ENCODE results near the gene SLC22A8. TPM values are rescaled to one million over a fixed set of nuclear protein-coding genes. Genes with fewer than 3 reads are reported as not detected.

SLC22A8 gene
- total RNA-seq, 1 donor from 2014 or later: not detected

DNA sequence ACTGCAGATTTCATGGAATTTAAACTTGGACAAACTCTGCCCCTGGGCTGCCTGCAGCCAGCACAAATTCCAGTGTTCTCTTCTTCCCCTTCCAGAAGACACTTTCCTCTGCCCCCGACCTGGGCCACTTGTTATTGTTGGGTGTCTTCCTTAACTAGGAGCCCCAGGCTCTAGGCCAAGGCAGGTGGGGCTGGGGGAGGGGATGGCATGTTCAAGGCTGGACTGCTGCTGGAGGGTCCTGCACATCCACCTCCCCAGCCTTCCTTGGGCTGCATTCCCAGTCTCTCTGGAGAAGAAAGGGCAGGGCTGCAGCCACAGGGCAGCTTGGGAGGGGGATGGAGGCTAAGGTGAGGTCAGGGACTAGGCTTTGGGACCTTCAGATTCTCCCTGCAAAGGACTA lies 19.4 kb downstream of the SLC22A8 start:
- no peak for ATAC-seq
- intact Hi-C loops (cut with DNase I): no loop called here

DNA sequence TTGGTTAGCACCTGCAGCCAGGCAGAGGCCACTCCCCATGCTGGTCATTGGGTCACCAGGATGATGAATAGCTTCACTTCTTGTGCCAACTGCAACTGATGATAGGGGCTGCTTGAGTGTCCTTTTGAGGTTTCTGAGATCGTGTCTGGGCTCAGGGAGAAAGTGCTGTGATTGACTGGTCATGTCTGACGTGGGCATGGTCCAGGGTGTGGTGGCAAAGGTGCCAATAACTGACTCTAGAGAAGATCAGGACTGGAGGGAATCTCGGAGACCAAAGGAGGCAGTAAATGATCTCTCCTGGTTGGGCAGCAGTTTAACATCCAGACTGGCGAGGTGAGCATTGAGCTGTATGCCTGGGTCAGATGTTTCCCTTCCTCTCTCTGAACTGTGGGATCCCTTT lies 20.9 kb downstream of the SLC22A8 start:
- no peak for DNase-seq (ENCODE audit: low spot score)
- intact Hi-C loops (cut with DNase I): no loop called here
- ATAC-seq: no peak

More for the DNA sequence above, 19.4 kb downstream of the SLC22A8 start:
- no peak for DNase-seq (ENCODE audit: low spot score)

DNA sequence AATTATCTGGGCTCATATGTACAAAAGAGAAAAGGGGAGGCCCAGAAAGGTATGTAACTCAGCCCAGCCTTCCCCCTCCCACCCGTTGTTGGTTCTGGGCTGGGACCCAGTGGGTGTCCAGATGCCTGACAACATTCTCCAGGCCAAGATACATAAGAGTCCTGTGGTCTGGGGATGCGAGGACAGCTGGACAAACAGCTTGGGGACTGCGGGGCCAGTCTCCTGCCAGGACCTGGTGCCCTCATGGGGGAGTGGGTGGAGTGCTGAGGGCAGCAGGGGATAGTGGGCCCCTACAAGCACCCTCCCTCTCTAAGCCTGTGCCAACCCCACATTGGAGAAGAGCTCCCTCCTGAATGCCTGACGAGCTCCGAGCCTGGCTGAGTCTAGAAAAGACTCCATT lies 27.4 kb downstream of the SLC22A8 start:
- intact Hi-C loops (cut with DNase I): no loop called here
- no peak for DNase-seq (ENCODE audit: low spot score)
- no peak for ATAC-seq

DNA sequence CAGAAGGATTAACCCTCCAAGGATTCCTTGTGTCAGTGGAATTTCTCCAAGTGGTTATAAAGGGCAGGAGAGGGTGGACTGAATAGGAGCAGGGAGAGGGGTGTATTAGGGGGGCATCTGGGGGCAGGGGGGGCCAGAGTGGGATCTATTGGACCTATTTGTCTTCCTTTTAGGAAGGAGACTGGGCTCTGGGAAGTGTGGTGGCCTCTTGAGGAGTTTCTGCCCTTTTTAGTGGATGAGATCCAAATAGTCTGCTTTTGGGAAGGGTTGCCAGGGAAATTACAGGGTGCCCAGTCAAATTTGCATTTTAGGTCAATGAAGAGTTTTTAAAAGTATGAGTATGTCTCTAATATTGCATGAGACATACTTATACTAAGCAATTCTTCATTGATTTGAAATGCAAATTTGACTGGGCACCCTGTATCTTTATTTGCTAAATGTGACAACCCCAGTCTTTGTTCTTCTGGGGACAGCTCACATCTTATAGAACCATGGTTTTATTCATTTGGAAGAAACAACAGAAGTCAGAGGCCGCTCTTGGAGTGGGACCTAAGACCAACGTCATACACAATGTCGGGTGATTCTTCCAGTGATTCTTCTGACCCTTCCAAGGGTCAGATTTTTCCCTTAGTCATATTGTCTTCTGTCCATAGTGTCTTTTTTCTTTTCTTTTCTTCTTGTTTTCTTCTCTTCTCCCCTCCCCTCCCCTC lies 30.4 kb downstream of the SLC22A8 start:
- no peak for ATAC-seq
- intact Hi-C loops (cut with DNase I): no loop called here
- DNase-seq (ENCODE audit: low spot score): no peak

DNA sequence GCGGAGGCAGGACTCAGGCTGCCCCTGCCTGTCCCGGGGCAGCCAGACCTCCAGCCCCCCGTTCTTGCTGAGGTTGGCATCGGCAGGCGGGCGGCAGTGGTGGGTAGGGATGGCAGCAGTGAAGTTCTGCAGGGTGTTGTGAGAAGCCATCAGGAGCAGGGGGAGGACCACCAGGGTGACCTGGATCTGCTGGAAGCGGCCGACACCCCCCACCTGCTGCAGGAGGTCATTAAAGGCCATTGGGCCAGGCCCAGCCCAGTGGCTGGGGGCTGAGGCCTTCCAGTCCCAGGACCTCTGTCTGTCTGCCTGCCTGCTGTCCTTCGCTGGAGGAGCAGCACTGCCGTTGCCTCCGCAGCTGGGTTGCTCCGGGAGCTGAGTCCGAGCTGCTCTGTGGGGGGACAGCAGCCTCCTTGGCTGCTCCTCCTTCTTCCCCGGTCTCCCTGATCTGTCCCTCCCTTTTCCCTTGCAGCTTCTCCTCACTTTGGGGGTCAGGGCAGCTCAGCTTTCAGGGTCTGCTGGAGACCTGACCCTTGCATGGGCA lies 31.1 kb downstream of the SLC22A8 start, which contains the start of gene SLC22A6:
Gene SLC22A6, minus strand, starts transcription at position 517 of the 541 bp plus-strand sequence. Its CDS starts 277 bp downstream, at position 240.
- DNase-seq (ENCODE audit: low spot score) (no peak), ATAC-seq (no peak)
- intact Hi-C loops (cut with DNase I): no loop called here

DNA sequence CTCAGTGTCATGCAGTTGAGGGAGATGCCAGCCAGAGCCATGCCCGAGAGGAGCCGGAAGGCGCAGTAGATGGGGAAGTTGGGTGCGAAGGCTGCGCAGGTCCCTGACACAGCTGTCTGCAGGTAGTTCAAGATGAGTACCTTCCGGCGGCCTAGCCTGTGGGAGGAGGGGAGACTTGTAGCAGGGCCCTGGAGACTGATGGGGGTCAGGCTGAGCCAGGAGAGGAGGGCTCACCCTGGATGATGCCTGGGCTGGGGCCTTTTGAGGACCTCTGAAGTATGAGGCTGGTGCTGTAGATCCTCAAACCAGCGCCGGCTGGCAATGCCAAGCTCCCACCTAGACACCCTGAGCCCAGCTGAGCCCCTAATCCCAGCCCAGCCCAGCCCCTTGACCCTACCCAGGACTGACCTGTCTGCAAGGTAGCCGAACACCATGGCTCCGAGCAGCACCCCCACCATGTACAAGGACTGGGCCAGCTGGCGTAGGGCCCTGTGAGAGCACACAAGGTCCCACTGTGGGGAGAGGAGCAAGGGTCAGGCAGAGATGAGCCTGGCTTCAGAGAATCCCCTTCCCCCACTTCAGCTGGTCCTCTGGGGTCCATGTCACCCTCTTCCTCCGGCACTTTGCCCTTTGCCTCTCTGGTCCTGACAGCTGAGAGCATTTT lies 32.0 kb downstream of the SLC22A8 start:
- ATAC-seq (no peak), DNase-seq (ENCODE audit: low spot score) (no peak)
- intact Hi-C loops (cut with DNase I): no loop called here

DNA sequence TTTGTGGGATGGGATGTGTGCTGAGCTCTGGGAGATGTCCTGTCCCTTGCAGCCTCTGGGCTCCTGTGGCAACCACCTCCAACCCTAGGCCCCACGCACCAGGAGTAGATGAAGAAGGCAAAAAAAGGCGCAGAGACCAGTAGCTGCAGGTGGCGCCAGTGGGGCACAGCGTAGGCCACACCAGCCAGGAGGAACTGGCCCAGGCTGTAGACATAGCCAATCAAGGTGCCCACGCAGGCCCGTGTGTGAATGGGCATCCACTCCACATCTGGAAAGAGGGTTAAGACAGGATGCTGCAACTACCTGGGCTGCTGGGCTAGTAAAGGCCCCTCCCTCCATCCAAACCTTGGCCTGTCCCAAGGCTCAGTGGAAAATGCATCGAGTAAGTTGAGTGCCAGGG lies 33.9 kb downstream of the SLC22A8 start:
- intact Hi-C loops (cut with DNase I): no loop called here
- ATAC-seq (no peak), DNase-seq (ENCODE audit: low spot score) (no peak)

DNA sequence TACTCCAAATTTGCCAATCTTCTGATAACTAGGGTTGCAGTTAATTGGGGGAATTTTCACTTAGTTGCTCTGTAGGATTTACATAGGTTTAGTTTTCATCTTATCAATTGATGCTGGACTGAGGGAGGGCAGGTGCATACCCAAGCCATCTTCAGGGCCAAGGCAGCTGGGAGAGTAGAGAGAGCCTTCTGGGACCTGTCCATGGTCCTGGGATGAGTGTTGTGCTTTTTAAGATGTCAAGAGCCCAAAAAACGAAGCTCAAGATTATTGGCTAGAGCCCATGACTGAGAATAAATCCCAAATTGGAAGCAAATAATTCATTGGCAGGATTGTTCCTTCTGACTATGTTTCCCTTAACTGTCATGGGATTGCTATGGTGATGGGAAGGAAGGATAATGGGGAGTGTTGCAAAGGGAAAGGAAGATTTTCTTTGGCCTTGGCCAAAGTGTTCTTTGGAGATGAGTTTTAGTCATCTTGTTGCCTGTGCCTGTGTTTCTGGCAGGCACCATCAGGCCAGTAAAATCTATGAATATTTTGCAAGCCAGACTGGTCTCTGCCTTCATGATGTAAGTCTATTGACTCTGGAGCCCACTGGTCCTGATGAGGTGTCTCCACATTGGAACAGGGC lies 35.4 kb downstream of the SLC22A8 start:
- intact Hi-C loops (cut with DNase I): no loop called here
- ATAC-seq (no peak), DNase-seq (ENCODE audit: low spot score) (no peak)

DNA sequence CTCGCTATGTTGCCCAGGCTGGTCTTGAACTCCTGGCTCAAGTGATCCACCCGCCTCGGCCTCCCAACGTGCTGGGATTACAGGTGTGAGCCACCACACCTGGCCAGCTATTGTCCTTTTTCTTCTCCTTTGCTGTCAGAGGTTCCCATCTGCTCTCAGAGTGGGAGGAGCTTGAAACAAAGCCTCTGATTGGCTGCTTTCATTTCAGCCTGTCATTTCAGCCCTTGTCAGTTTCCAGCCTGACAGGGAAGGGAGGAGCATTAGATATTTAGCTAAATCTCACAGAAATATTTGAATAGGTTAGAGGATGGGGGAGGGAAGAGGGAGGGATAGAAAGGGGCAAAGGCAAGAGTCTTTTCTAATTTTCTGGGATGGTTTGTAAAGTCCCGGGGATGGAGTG lies 39.5 kb downstream of the SLC22A8 start:
- intact Hi-C loops (cut with DNase I): no loop called here
- ATAC-seq (no peak), DNase-seq (ENCODE audit: low spot score) (no peak)

DNA sequence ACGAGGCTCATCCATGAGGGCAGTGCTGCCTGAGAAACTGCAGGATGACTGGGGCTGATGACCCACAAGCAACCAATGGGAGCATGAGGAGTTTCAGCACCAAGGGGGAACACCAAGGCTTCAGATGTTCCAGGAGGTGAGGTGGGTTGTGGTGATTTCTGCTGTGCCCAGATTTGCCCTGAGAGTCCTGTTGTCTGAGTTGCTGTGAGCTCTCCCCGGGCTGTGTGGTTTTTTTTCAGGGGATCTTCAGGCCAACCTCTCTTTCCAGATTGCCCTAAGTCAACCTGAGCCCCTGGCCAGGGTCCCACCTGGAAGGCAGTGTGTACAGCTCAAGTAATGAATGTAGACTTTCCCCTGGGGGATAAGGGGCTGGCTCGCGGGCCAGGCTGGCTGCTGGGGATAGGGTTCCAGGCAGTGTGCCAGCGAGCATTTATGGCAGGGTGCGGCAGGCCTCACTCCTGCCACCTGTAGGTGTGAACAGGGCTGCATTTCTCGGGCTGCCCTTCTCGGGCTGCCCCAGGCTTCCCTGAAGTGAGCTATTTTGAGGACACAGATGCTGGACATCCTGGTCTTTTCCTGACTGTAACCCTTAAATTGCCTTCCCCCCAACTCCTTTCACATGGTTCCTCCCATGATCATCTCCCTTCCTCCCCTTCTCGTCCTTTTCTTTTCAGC lies 40.7 kb downstream of the SLC22A8 start:
- DNase-seq (ENCODE audit: low spot score) (peak; percentile 59), ATAC-seq (peak; percentile 45)
- intact Hi-C loops (cut with DNase I): no loop called here

DNA sequence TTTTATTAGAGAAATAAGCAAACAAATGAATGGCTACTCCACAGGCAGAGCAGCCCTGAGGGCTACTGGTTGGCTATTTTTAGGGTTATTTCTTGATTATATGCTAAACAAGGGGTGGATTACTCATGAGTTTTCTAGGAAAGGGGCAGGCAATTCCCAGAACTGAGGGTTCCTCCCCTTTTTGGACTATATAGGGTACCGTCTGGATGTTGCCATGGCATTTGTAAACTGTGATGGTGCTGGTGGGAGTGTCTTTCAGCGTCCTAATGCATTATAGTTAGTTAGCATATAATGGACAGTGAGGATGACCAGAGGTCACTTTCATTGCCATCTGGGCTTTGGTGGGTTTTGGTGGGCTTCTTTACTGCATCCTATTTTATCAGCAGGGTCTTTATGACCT lies 50.1 kb downstream of the SLC22A8 start:
- DNase-seq (ENCODE audit: low spot score): no peak
- no peak for ATAC-seq
- intact Hi-C loops (cut with DNase I): loop anchor here (1.0 kb wide), 1 partner anchor 24 kb away; no protein-coding TSS in a partner anchor

DNA sequence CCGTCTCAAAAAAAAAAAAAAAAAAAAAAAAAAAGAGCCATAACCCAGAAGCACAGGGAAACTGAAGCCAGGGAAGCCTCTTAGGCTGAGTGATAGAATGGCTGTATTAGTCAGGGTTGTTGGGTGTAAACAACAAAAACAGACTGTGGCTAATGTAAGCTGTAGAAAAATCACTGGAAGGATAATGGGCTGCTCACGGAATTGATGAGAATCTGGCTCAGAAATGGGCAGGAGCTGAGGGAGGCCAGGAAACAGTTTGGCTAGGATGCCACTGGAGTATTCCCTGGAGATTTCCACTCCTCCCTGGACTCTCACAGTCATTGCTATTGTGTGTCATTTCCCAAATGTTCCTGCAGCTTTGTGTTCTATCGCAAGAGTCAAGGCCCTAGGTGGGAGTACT lies 53.2 kb downstream of the SLC22A8 start:
- intact Hi-C loops (cut with DNase I): no loop called here
- DNase-seq (ENCODE audit: low spot score) (no peak), ATAC-seq (no peak)

DNA sequence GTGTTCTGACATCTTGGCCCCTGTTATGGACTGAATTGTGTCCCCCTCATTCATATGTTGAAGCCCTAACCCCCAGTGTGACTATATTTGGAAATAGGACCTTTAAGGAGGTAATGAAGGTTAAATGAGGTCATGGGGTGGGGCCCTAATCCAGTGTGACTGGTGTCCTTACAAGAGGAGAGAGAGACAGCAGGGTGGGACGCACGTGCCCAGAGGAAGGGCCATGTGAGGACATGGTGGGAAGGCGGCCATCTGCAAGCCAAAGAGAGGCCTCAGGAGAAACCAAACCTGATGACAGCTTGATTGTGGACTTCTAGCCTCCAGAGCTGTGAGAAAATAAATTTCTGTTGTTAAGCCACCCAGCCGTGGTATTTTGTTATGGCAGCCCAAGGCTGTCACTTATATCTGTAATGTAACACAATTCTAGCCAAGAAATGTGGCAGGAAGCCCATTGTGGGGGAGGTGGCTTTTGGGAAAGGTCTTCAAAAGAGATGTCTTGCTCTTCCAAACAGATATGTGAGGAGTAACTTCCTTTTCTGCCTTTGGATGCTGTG lies 54.5 kb downstream of the SLC22A8 start:
- peak; percentile 25 for DNase-seq (ENCODE audit: low spot score)
- no peak for ATAC-seq
- intact Hi-C loops (cut with DNase I): no loop called here

DNA sequence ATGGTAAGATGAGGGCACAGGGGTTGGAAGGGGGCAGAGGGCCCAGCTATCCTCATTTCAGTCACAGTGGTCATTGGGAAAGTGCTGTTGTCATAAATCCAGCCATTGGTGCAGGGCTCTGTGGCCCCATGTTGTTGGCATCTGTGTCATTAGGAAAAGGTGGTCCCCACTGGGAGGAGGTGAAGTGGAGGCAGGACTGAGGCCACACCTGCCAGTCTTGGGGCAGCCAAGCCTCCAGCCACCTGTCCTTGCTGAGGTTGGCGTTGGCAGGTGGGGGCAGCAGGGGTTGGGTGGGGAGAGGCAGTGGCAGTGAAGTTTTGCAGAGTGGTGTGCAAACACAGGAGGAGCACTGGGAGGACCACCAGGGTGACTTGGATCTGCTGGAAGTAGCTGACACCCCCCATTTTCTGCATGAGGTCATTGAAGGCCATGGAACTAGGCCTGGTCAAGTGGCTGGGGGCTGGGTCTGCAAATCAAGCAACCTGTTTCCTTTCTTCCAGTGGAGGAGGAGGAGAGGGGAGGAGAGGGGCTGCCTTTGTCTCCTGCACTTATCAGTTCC lies 56.1 kb downstream of the SLC22A8 start:
- intact Hi-C loops (cut with DNase I): no loop called here

DNA sequence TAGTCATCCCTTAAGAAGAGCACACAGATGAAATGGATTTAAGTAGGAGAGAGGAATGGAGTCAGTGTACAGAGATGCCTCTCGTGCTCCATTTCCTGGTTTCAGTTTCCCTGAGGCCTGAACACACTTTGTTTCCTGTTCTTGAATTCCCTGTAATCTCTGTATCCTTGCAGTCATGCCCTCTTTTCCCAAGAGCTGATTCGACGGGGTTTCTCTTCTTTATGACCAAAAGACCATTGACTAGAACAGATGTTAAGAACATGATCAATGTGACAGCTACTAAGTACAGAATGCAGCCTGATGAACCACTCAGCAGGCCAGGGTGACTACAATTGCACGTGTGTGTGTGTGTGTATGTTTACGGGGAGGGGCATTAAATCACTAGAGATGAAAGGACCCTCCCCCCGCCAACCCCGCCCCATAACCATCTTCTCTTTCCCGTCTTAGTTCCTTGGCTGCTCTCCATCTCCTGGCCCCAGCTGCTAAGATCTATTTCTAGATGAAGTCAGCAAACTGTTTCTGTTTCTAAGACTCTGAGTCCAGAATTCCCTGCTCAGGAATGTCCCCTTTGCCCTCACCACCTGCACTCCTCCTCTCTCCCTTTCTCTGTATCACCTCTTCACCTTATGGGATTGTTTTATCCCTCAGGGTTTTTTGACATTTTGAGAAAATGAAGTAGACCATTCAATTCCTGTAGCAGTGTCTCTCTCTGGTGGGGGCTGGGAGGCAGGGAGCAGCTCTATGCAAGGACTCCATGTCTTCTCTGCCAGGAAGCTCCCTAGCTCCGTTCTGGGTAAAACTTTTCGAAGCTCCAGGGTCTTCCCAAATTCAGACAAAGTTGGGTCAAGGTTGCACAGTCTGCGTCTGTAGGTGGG lies 56.9 kb downstream of the SLC22A8 start:
- intact Hi-C loops (cut with DNase I): no loop called here
- ATAC-seq (peak; percentile 83), DNase-seq (ENCODE audit: low spot score) (peak; percentile 59)

More for the DNA sequence above, 56.1 kb downstream of the SLC22A8 start:
- no peak for ATAC-seq
- DNase-seq (ENCODE audit: low spot score): no peak

DNA sequence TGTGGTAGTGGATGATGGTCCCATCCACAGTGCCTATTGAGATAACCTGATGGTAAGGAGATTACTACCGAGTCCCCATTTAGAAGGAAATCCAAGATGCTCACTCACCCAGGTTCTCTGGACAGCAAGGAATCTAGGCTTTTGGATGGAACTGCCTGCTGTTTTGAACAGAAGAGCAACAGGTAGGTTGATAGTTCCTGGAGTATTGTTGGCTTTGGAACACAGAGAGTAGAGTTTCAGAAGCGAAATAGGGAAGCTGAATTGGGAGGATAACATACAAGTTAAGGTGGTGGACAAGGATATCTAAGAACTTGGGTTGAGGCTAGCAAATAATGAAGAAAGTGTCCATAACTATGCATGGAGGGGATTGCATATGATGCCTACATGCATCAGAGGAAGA lies 58.5 kb downstream of the SLC22A8 start:
- DNase-seq (ENCODE audit: low spot score): no peak
- ATAC-seq: no peak
- intact Hi-C loops (cut with DNase I): no loop called here

DNA sequence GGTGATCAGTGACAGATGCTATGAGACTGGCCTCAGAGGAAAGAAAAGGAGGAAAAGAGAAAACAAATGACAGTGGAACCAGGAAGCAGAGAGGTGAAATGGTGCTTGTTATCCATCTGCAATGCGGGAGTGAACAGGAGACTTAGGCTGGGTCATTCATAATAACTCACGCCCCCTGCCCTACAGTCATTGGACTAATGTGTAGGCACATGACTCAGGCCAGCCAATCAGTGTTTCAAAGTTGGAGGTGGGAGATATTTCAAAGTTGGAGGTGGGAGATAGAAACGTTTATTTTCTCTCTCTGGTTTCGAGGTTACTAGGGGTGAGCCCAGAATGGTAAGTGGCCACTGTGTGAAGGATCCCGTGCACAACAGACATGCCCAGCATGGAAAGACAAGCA lies 61.2 kb downstream of the SLC22A8 start:
- no peak for ATAC-seq
- no peak for DNase-seq (ENCODE audit: low spot score)

DNA sequence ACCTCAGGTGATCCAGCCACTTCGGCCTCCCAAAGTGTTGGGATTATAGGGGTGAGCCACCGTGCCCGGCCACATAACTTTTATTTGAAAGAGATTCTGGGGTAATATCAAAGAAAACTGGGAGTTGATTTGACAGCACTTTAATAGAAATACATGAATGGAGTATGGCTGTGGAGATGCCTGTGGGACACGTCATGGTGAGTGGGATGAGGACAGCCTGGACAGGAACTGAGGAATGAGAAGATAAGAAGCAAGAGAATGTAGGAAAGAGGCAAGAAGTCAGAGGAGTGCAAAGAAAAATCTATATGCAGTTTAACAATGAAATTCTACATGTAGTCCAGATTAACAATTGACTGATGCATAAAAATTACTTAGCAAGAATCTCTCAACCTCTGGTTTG lies 61.8 kb downstream of the SLC22A8 start:
- no peak for ATAC-seq
- intact Hi-C loops (cut with DNase I): no loop called here
- DNase-seq (ENCODE audit: low spot score): peak; percentile 22

More for the DNA sequence above, 61.2 kb downstream of the SLC22A8 start:
- intact Hi-C loops (cut with DNase I): no loop called here
